Endothelial cell of umbilical vein (primary cell): ENCODE data around the gene RRH. TPM values are rescaled to one million over a fixed set of nuclear protein-coding genes. Genes with fewer than 3 reads are reported as not detected.

Experiments
- BruUV-seq: library from RNA; stranded (reverse); fragments of 400-500 nt; replicated peaks from 2 replicates; lab custom pipeline; 2021; lab: Mats Ljungman, UMichigan
- CTCF ChIA-PET: fragments of 300-600, 350-600 bp; sonication (Branson Sonifier 250); formaldehyde crosslinking; loops from one replicate; lab custom pipeline; 2021; ENCODE audit warnings: antibody characterized with exemption, inconsistent platforms; lab: Charles Lee
- POLR2A ChIA-PET: fragments of 300-600, 350-600 bp; sonication (Branson Sonifier 250); formaldehyde crosslinking; loops from one replicate; lab custom pipeline; 2021; ENCODE audit warnings: antibody characterized with exemption, inconsistent platforms; lab: Charles Lee
- DNase-seq: peaks from one replicate; pipeline ENCODE4 v3.0.0-alpha.2; 2011; ENCODE audit warnings: low read depth, low spot score
- FAIRE-seq: peaks from 2 replicates; lab custom pipeline; 2011; peaks lifted over from hg19 to GRCh38; lab: Jason Lieb, UNC
- H2AFZ ChIP-seq: 2 replicates; pipeline ENCODE4 v1.6.0; 2012; ENCODE audit warnings: low read depth, low read length, control low read depth, inconsistent platforms
- H3K27ac ChIP-seq: 2 replicates; pipeline ENCODE4 v1.5.1; 2011; ENCODE audit warnings: low read depth, mild to moderate bottlenecking, control low read depth, low read length, moderate library complexity; ENCODE audit not compliant: insufficient read depth
- H3K27me3 ChIP-seq, 2 experiments: 2 replicates each; pipeline versions ENCODE4 v1.6.0 to v1.6.1; 2011; ENCODE audit warnings: low read length in 2 of 2, mixed read lengths in 1 of 2; ENCODE audit not compliant: control insufficient read depth in 2 of 2, insufficient read depth in 2 of 2
- H3K36me3 ChIP-seq, 2 experiments: 2 replicates in 1 of 2; 3 replicates in 1 of 2; pipeline ENCODE4 v1.5.1; 2011; ENCODE audit warnings: low read length in 2 of 2, mild to moderate bottlenecking in 1 of 2, moderate library complexity in 1 of 2; ENCODE audit not compliant: control insufficient read depth in 2 of 2, insufficient read depth in 2 of 2; ENCODE audit errors: extremely low read depth in 1 of 2
- H3K4me1 ChIP-seq: 3 replicates; pipeline ENCODE4 v1.5.1; 2011; ENCODE audit warnings: mild to moderate bottlenecking, low read length; ENCODE audit not compliant: control insufficient read depth, insufficient read depth; ENCODE audit errors: extremely low read depth
- H3K4me2 ChIP-seq: 2 replicates; pipeline ENCODE4 v1.6.1; 2011; ENCODE audit warnings: low read length, control low read depth, mixed read lengths; ENCODE audit not compliant: insufficient read depth
- H3K4me3 ChIP-seq, 3 experiments: fragments of 200-600 bp in 1 of 3; sonication (generic), shearing (Covaris generic) in 1 of 3; replicated peaks in 1 of 3; 2 replicates each; pipeline ENCODE4 v1.5.1; 2011 to 2016; ENCODE audit warnings: control low read depth in 3 of 3, low read length in 3 of 3, mild to moderate bottlenecking in 2 of 3, inconsistent platforms in 1 of 3, low read depth in 1 of 3, moderate library complexity in 1 of 3; ENCODE audit not compliant: insufficient read depth in 1 of 3
- H3K79me2 ChIP-seq: 2 replicates; pipeline ENCODE4 v1.6.0; 2012; ENCODE audit warnings: low read length, inconsistent platforms; ENCODE audit not compliant: control insufficient read depth, insufficient read depth
- H3K9ac ChIP-seq: replicated peaks from 2 replicates; pipeline ENCODE3; 2011; ENCODE audit warnings: low read length, control low read depth; ENCODE audit not compliant: insufficient read depth; ENCODE audit errors: extremely low read depth
- H3K9me1 ChIP-seq: replicated peaks from 3 replicates; pipeline ENCODE4 v1.6.0; 2011; ENCODE audit warnings: mild to moderate bottlenecking, low read length; ENCODE audit not compliant: control insufficient read depth, insufficient read depth; ENCODE audit errors: extremely low read depth
- H3K9me3 ChIP-seq: replicated peaks from 2 replicates; pipeline ENCODE4 v1.5.1; 2012; ENCODE audit warnings: low read length, inconsistent platforms; ENCODE audit not compliant: control insufficient read depth, insufficient read depth
- H4K20me1 ChIP-seq: replicated peaks from 2 replicates; pipeline ENCODE3; 2011; ENCODE audit warnings: mild to moderate bottlenecking, low read length; ENCODE audit not compliant: control insufficient read depth, insufficient read depth; ENCODE audit errors: extremely low read depth
- FOS ChIP-seq: IDR thresholded peaks from 2 replicates; pipeline ENCODE4 v1.6.1; 2011; ENCODE audit warnings: mild to moderate bottlenecking, low read length, moderate library complexity, borderline replicate concordance; ENCODE audit not compliant: insufficient read depth
- JUN ChIP-seq: IDR thresholded peaks from 2 replicates; pipeline ENCODE4 v1.6.1; 2011; ENCODE audit warnings: borderline replicate concordance, low read depth; ENCODE audit not compliant: insufficient read length, insufficient read depth
- MYC ChIP-seq: IDR thresholded peaks from one replicate; pipeline ENCODE4 v1.6.1; 2011; ENCODE audit warnings: mild to moderate bottlenecking, low read depth, low read length
- POLR2A ChIP-seq: IDR thresholded peaks from 2 replicates; pipeline ENCODE4 v1.6.1; 2012; ENCODE audit warnings: low read depth, mild to moderate bottlenecking, control low read depth, low read length
- POLR2AphosphoS5 ChIP-seq: IDR thresholded peaks from 2 replicates; pipeline ENCODE4 v1.6.1; 2012; ENCODE audit warnings: low read depth, mild to moderate bottlenecking, control low read depth, low read length, moderate library complexity; ENCODE audit not compliant: insufficient read depth
- dilution Hi-C: fragments of 300-500 bp; cut with MboI; formaldehyde crosslinking; loops from one replicate; pipeline ENCODE4 v1.15.0; 2019; ENCODE audit warnings: low sequenced_read_pairs; ENCODE audit not compliant: extremely low pct_ligation_motif_present
- intact Hi-C: fragments of 100-400 bp; cut with micrococcal nuclease; formaldehyde crosslinking; loops from one replicate; pipeline ENCODE4 v1.10.0; 2022
- polyA plus RNA-seq, 4 experiments: library from polyadenylated mRNA; depleted of rRNA in 3 of 4; stranded (reverse) in 3 of 4; unstranded in 1 of 4; fragments of >200 nt; gene quantifications; 2 replicates each; pipeline versions ENCODE4 v1.2.1 to v1.2.3, GENCODE V29; 2011 to 2012; ENCODE audit warnings: missing spikeins in 1 of 4
- total RNA-seq: library from RNA; stranded (reverse); gene quantifications from 2 replicates; pipeline ENCODE4 v1.2.3, GENCODE V29; 2021
- TF ChIP-seq, protein P1 (sequence below): IDR thresholded peaks from 2 replicates; pipeline ENCODE4 v1.6.1; 2011; ENCODE audit not compliant: insufficient read depth, insufficient read length
- TF ChIP-seq, protein P2 (sequence below), 2 donors: IDR thresholded peaks; 1 replicate in 1 of 2; 2 replicates in 1 of 2; pipeline ENCODE4 v1.5.1; 2011; ENCODE audit warnings: low read length in 2 of 2, mild to moderate bottlenecking in 2 of 2, moderate library complexity in 2 of 2, control low read depth in 1 of 2, inconsistent platforms in 1 of 2, low read depth in 1 of 2; ENCODE audit not compliant: insufficient read depth in 1 of 2; ENCODE audit errors: extremely low read depth in 1 of 2

The RRH gene
- total and polyA plus RNA-seq, 2 donors (not counting 3 experiments of a cell fraction or from before 2014, with no cell fraction given) = 0.11 to 0.31 TPM

DNA sequence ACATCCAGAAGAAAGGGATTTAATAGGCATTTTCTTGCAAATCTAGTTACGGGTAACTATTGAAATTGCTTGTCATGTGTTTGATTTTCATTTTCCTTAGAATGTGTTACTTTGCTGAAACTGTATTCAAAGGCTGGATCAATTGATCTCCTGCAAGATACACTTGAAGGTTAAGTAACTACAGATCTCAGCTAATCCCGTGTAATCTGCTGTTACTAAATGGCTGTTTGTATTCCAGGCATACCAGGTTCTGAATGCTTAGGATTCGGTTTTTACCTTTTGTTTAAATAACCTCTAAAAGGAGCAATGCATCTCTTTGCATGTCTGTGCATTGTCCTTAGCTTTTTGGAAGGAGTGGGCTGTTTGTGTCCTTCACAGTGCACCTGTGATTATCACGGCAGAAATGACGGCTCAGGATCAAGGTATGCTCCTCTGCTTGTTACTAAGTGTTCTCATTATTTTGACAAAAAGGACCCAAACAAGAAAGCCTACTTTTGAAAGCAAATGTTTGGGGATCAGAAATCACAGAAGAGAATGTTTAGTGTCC lies 20.2 kb downstream of the RRH start, which contains the start of gene LRIT3:
Gene LRIT3, plus strand, starts transcription at position 212 of the 547 bp plus-strand sequence. Its CDS starts 95 bp downstream, at position 307.
- Histone ChIP-seq H4K20me1 (no peaks in the 10 kb centered on the region), H3K4me2 (no peak within 1 kb of the TSS), H3K36me3 (no peaks in the 10 kb centered on the region), H3K79me2 (no peaks in the 10 kb centered on the region), H3K4me1 (peaks cover 4% of the 10 kb centered on the region), H3K9ac (no peak within 1 kb of the TSS), H2AFZ (no peak within 1 kb of the TSS), H3K27ac (no peak within 1 kb of the TSS), H3K4me3 (no peak within 1 kb of the TSS), H3K27me3 (peaks cover 0 to 2% of the 10 kb centered on the region in 2 experiments), H3K9me1 (no peaks in the 10 kb centered on the region), H3K9me3 (no peaks in the 10 kb centered on the region)
- POLR2A ChIA-PET = no interaction called here
- dilution Hi-C loops = no loop called here
- CTCF ChIA-PET = no interaction called here
- FAIRE-seq = no peak
- DNase-seq = no peak
- TF ChIP-seq JUN (no peak), POLR2A (no peak)
- intact Hi-C loops = no loop called here
- no TSS peak for BruUV-seq

DNA sequence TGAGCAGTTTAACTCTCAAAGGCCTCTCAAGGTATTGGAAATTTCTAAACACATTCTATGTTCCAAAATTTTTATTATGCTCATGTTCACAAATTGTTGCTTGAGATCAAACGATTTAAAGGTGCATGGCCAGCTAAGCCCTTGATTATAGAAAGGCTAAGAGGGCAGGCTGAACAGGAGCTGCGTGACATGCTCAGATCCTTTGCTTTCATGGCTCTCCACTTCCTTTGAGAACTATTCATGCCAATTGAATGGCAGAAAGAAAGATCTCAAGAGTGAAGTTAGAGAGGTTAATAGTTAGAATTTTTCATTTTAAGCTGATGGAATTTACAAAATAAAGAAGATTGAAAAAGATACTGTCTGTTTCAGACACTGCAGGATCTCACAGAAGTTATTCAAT lies 20.7 kb downstream of the RRH start:
- no peak for FAIRE-seq
- Histone ChIP-seq H4K20me1 (no peaks in the 10 kb centered on the region), H3K4me1 (peaks cover 4% of the 10 kb centered on the region), H3K79me2 (no peaks in the 10 kb centered on the region), H2AFZ (no peak overlapping the region), H3K4me2 (no peak overlapping the region), H3K27me3 (peaks cover 0 to 2% of the 10 kb centered on the region in 2 experiments), H3K9ac (no peak overlapping the region), H3K36me3 (no peaks in the 10 kb centered on the region), H3K4me3 (no peak overlapping the region), H3K9me3 (no peaks in the 10 kb centered on the region), H3K9me1 (no peaks in the 10 kb centered on the region), H3K27ac (no peak overlapping the region)
- POLR2A ChIA-PET = no interaction called here
- DNase-seq = no peak
- intact Hi-C loops = no loop called here
- CTCF ChIA-PET = no interaction called here
- dilution Hi-C loops = no loop called here
- TF ChIP-seq, protein P1, sequence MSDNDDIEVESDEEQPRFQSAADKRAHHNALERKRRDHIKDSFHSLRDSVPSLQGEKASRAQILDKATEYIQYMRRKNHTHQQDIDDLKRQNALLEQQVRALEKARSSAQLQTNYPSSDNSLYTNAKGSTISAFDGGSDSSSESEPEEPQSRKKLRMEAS = no peak
- TF ChIP-seq POLR2AphosphoS5 (no peak), MYC (no peak), FOS (no peak)
- TF ChIP-seq, protein P2, sequence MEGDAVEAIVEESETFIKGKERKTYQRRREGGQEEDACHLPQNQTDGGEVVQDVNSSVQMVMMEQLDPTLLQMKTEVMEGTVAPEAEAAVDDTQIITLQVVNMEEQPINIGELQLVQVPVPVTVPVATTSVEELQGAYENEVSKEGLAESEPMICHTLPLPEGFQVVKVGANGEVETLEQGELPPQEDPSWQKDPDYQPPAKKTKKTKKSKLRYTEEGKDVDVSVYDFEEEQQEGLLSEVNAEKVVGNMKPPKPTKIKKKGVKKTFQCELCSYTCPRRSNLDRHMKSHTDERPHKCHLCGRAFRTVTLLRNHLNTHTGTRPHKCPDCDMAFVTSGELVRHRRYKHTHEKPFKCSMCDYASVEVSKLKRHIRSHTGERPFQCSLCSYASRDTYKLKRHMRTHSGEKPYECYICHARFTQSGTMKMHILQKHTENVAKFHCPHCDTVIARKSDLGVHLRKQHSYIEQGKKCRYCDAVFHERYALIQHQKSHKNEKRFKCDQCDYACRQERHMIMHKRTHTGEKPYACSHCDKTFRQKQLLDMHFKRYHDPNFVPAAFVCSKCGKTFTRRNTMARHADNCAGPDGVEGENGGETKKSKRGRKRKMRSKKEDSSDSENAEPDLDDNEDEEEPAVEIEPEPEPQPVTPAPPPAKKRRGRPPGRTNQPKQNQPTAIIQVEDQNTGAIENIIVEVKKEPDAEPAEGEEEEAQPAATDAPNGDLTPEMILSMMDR (IDR thresholded peaks at IDR 0.05; ENCODE audit: extremely low read depth in 1 of 2, insufficient read depth in 1 of 2, low read depth in 1 of 2, low read length in 2 of 2) = no peak
- BruUV-seq = no TSS peak
